OCI-LY7 (cell line): ENCODE results near the gene CARS1. TPM values are rescaled to one million over a fixed set of nuclear protein-coding genes. Genes with fewer than 3 reads are reported as not detected.

ENCODE experiments used
- BruUV-seq: library from RNA; stranded (reverse); fragments of 400-500 nt; replicated peaks from 2 replicates; lab custom pipeline; 2021; lab: Mats Ljungman, UMichigan
- CTCF ChIA-PET: fragments of 300-600 bp; sonication (Branson Sonifier 250); formaldehyde crosslinking; loops from one replicate; lab custom pipeline; 2022; ENCODE audit warnings: antibody characterized with exemption; ENCODE audit not compliant: unreplicated experiment; lab: Charles Lee
- POLR2A ChIA-PET: fragments of 300-600 bp; sonication (Branson Sonifier 250); formaldehyde crosslinking; loops from one replicate; lab custom pipeline; 2022; ENCODE audit warnings: antibody characterized with exemption; lab: Charles Lee
- DNase-seq: peaks from one replicate; pipeline ENCODE4 v3.0.0-alpha.2; 2015; ENCODE audit warnings: low spot score
- H2AFZ ChIP-seq: fragments of 200-600 bp; sonication (generic), shearing (Covaris generic); 2 replicates; pipeline ENCODE4 v1.6.1; 2014; ENCODE audit warnings: mild to moderate bottlenecking, antibody characterized with exemption, low read length, moderate library complexity
- H3K27ac ChIP-seq: fragments of 200-600 bp; sonication (generic); 2 replicates; pipeline ENCODE4 v1.5.1; 2014; ENCODE audit warnings: mixed run types, low read depth, mild to moderate bottlenecking, moderate library complexity, low read length, inconsistent platforms; ENCODE audit not compliant: poor library complexity, severe bottlenecking
- H3K36me3 ChIP-seq: fragments of 200-600 bp; sonication (generic); 2 replicates; pipeline ENCODE4 v1.6.1; 2014; ENCODE audit warnings: mild to moderate bottlenecking, antibody characterized with exemption, low read length, moderate library complexity, mixed read lengths; ENCODE audit not compliant: insufficient read depth
- H3K4me1 ChIP-seq: fragments of 200-600 bp; sonication (generic); 2 replicates; pipeline ENCODE4 v1.5.1; 2014; ENCODE audit warnings: mild to moderate bottlenecking, low read length; ENCODE audit not compliant: insufficient read depth, poor library complexity, severe bottlenecking
- H3K4me2 ChIP-seq: fragments of 200-600 bp; sonication (generic); 2 replicates; pipeline ENCODE4 v1.6.1; 2014; ENCODE audit warnings: mild to moderate bottlenecking, low read length
- H3K4me3 ChIP-seq: fragments of 200-600 bp; sonication (generic); 2 replicates; pipeline ENCODE4 v1.5.1; 2014; ENCODE audit warnings: mild to moderate bottlenecking, low read depth, low read length; ENCODE audit not compliant: poor library complexity, severe bottlenecking
- H3K79me2 ChIP-seq: fragments of 200-600 bp; sonication (generic); 2 replicates; pipeline ENCODE4 v1.6.1; 2016; ENCODE audit warnings: low read depth, mild to moderate bottlenecking, low read length, moderate library complexity, mixed read lengths; ENCODE audit not compliant: insufficient read depth
- H3K9me2 ChIP-seq: fragments of 200-600 bp; sonication (generic); 2 replicates; pipeline ENCODE4 v1.6.1; 2016; ENCODE audit warnings: mild to moderate bottlenecking, low read length, mixed read lengths; ENCODE audit not compliant: insufficient read depth
- H3K9me3 ChIP-seq: fragments of 200-600 bp; sonication (generic); 2 replicates; pipeline ENCODE4 v1.6.1; 2014; ENCODE audit warnings: mild to moderate bottlenecking, mixed run types, low read length, mixed read lengths
- H4K20me1 ChIP-seq: fragments of 200-600 bp; sonication (generic); 2 replicates; pipeline ENCODE4 v1.6.1; 2014; ENCODE audit warnings: mild to moderate bottlenecking, antibody characterized with exemption, low read length, moderate library complexity, mixed read lengths; ENCODE audit not compliant: insufficient read depth
- CTCF ChIP-seq: fragments of 200-600 bp; sonication (generic); conservative IDR thresholded peaks from 2 replicates; pipeline ENCODE4 v1.5.1; 2014; ENCODE audit warnings: mild to moderate bottlenecking, antibody characterized with exemption, low read length, moderate library complexity, mixed read lengths
- EZH2phosphoT487 ChIP-seq: fragments of 200-600 bp; sonication (generic); IDR thresholded peaks from 2 replicates; pipeline ENCODE4 v1.6.1; 2018; ENCODE audit warnings: low read depth, borderline replicate concordance, mild to moderate bottlenecking, mixed run types, antibody characterized with exemption, low read length, moderate library complexity, mixed read lengths
- intact Hi-C: fragments of 100-400 bp; cut with micrococcal nuclease; formaldehyde crosslinking; loops from one replicate; pipeline ENCODE4 v1.10.0; 2022; ENCODE audit not compliant: unreplicated experiment
- total RNA-seq, 2 experiments: library from RNA; depleted of rRNA in 1 of 2; stranded (reverse); fragments of >200 nt in 1 of 2; shearing (Covaris generic) in 1 of 2; gene quantifications; 2 replicates each; pipeline ENCODE4 v1.2.3, GENCODE V29; 2014 to 2022

Gene CARS1
- total RNA-seq, 2 experiments from 2014 or later = 58.3 to 88.8 TPM

GRCh38 chr11:3021125-3021524 lies 36.1 kb downstream of the CARS1 start:
- no peaks in the 10 kb centered on the region for H3K79me2 ChIP-seq
- H3K27ac ChIP-seq = no peak overlapping the region
- no peak overlapping the region for H2AFZ ChIP-seq
- DNase-seq = peak; percentile 54
- POLR2A ChIA-PET = no interaction called here
- intact Hi-C loops = no loop called here
- H3K4me2 ChIP-seq = no peak overlapping the region
- no peak for TF ChIP-seq EZH2phosphoT487
- TF ChIP-seq CTCF = peak; percentile 75
- BruUV-seq = no TSS peak
- peaks cover 69% of the 10 kb centered on the region for H3K36me3 ChIP-seq
- H4K20me1 ChIP-seq = no peaks in the 10 kb centered on the region
- H3K9me3 ChIP-seq = no peaks in the 10 kb centered on the region
- H3K4me3 ChIP-seq = no peak overlapping the region
- peaks cover 11% of the 10 kb centered on the region for H3K4me1 ChIP-seq
- H3K9me2 ChIP-seq = no peaks in the 10 kb centered on the region
- CTCF ChIA-PET = interaction anchor here (0.5 kb wide), 1 partner anchor 46 kb away, joined by 3 read pairs; no protein-coding TSS in a partner anchor

DNA sequence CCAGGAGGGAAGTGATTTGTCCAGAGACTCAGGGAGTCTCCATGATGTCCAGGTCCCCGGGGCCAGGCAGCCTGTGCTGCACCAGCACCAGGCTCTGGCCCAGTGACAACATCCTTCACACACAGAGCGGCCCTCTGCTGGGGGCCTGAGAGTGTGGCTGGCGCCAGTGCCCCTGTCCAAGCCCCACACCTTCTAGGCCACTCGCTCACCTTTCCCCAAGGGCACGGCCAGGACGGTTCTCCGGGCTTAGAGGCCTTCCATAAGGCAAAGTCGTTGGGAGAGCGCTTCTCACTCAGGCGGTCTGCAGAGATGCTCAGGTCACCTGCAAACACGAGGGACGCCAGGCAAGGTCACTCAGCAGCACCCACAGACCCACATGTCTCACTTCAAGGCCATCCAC lies 37.2 kb downstream of the CARS1 start:
- peaks cover 11% of the 10 kb centered on the region for H3K4me1 ChIP-seq
- no peak overlapping the region for H2AFZ ChIP-seq
- H3K79me2 ChIP-seq = no peaks in the 10 kb centered on the region
- no peak for DNase-seq
- no peaks in the 10 kb centered on the region for H3K9me3 ChIP-seq
- no TSS peak for BruUV-seq
- no peak overlapping the region for H3K4me2 ChIP-seq
- TF ChIP-seq EZH2phosphoT487 (no peak), CTCF (no peak)
- intact Hi-C loops = no loop called here
- H3K4me3 ChIP-seq = no peak overlapping the region
- H4K20me1 ChIP-seq = no peaks in the 10 kb centered on the region
- ChIA-PET CTCF (no interaction called here), POLR2A (no interaction called here)
- peaks cover 69% of the 10 kb centered on the region for H3K36me3 ChIP-seq
- H3K9me2 ChIP-seq = no peaks in the 10 kb centered on the region
- H3K27ac ChIP-seq = no peak overlapping the region

GRCh38 chr11:3018596-3018995 lies 38.6 kb downstream of the CARS1 start:
- Histone ChIP-seq H3K27ac (no peak overlapping the region), H2AFZ (no peak overlapping the region), H3K4me1 (peaks cover 11% of the 10 kb centered on the region), H4K20me1 (no peaks in the 10 kb centered on the region), H3K9me3 (no peaks in the 10 kb centered on the region), H3K36me3 (peaks cover 77% of the 10 kb centered on the region), H3K9me2 (no peaks in the 10 kb centered on the region), H3K4me3 (no peak overlapping the region), H3K4me2 (no peak overlapping the region), H3K79me2 (no peaks in the 10 kb centered on the region)
- no peak for DNase-seq
- intact Hi-C loops = no loop called here
- CTCF ChIA-PET = no interaction called here
- BruUV-seq = no TSS peak
- POLR2A ChIA-PET = interaction anchor here (1.1 kb wide), 1 partner anchor 27 kb away, joined by 5 read pairs; the partner anchor contains the start of gene NAP1L4
- TF ChIP-seq CTCF = no peak
- no peak for TF ChIP-seq EZH2phosphoT487
